K562 (cell line): ENCODE data around the gene VPS41. TPM values are rescaled to one million over a fixed set of nuclear protein-coding genes. Genes with fewer than 3 reads are reported as not detected.
A peak's percentile ranks its signal among the peaks of the same experiment; 100 is the strongest.

Source experiments
- C11orf30 ChIP-seq: fragments of 450-650 bp; IDR thresholded peaks from 2 replicates; pipeline ENCODE4 v1.6.1; 2016; ENCODE audit warnings: low read depth, mild to moderate bottlenecking
- CXXC5 ChIP-seq: fragments of 250-450 bp; sonication (Bioruptor Pico); IDR thresholded peaks from 2 replicates; pipeline ENCODE4 v1.8.0; 2022; ENCODE audit warnings: inconsistent platforms, mild to moderate bottlenecking, moderate library complexity
- ETS1 ChIP-seq: conservative IDR thresholded peaks from 2 replicates; pipeline ENCODE4 v1.6.1; 2011; ENCODE audit warnings: low read depth, mild to moderate bottlenecking, low read length; ENCODE audit not compliant: control insufficient read depth
- HBP1 ChIP-seq: fragments of 450-650 bp; formaldehyde crosslinking; IDR thresholded peaks from 2 replicates; pipeline ENCODE4 v1.4.0; 2022; ENCODE audit warnings: missing genetic modification characterization
- HLTF ChIP-seq: fragments of 450-650 bp; IDR thresholded peaks from 2 replicates; pipeline ENCODE4 v1.6.1; 2016
- KHSRP ChIP-seq: fragments of 450-650 bp; IDR thresholded peaks from 2 replicates; pipeline ENCODE4 v1.6.1; 2017
- MIER1 ChIP-seq: fragments of 450-650 bp; IDR thresholded peaks from 2 replicates; pipeline ENCODE4 v1.6.1; 2016; ENCODE audit warnings: antibody characterized with exemption, mild to moderate bottlenecking, low read depth
- NFIC ChIP-seq: fragments of 450-650 bp; IDR thresholded peaks from 2 replicates; pipeline ENCODE4 v1.6.1; 2017; ENCODE audit warnings: mild to moderate bottlenecking, inconsistent platforms
- NR3C1 ChIP-seq: sonication (generic); formaldehyde crosslinking; IDR thresholded peaks from 2 replicates; pipeline ENCODE4 v1.8.1; 2022; ENCODE audit warnings: missing genetic modification reagents
- POLR2AphosphoS5 ChIP-seq: IDR thresholded peaks from 2 replicates; pipeline ENCODE4 v1.6.1; 2011; ENCODE audit warnings: mild to moderate bottlenecking, low read depth, low read length, moderate library complexity; ENCODE audit not compliant: control insufficient read depth, insufficient read depth
- PRMT5 ChIP-seq: sonication (generic); formaldehyde crosslinking; IDR thresholded peaks from 2 replicates; pipeline ENCODE4 v1.5.0; 2020; ENCODE audit warnings: missing genetic modification reagents
- SMAD2 ChIP-seq: fragments of 150-350 bp; IDR thresholded peaks from 2 replicates; pipeline ENCODE4 v1.6.1; 2014; ENCODE audit warnings: low read depth, mild to moderate bottlenecking, low read length
- SMAD4 ChIP-seq: fragments of 250-450 bp; sonication (Bioruptor Pico); conservative IDR thresholded peaks from 2 replicates; pipeline ENCODE4 v1.8.0; 2021; ENCODE audit warnings: inconsistent platforms, mild to moderate bottlenecking, moderate library complexity
- SMARCB1 ChIP-seq: IDR thresholded peaks from 2 replicates; pipeline ENCODE4 v1.6.1; 2011; ENCODE audit warnings: improper control_type of control experiment, low read depth; ENCODE audit not compliant: insufficient read length
- SMARCE1 ChIP-seq: fragments of 450-650 bp; IDR thresholded peaks from 2 replicates; pipeline ENCODE4 v1.7.1; 2016; ENCODE audit warnings: mild to moderate bottlenecking
- SOX6 ChIP-seq: fragments of 450-650 bp; IDR thresholded peaks from 2 replicates; pipeline ENCODE4 v1.6.1; 2014; ENCODE audit warnings: mild to moderate bottlenecking
- SPI1 ChIP-seq: IDR thresholded peaks from 2 replicates; pipeline ENCODE4 v1.6.1; 2011; ENCODE audit warnings: low read depth, low read length, control low read depth, borderline replicate concordance
- TEAD2 ChIP-seq: fragments of 450-650 bp; IDR thresholded peaks from 2 replicates; pipeline ENCODE4 v1.6.1; 2016; ENCODE audit warnings: missing genetic modification characterization, control low read depth, missing compliant biosample characterization
- YBX1 ChIP-seq: fragments of 450-650 bp; IDR thresholded peaks from 2 replicates; pipeline ENCODE4 v1.7.1; 2016; ENCODE audit warnings: mild to moderate bottlenecking
- ZBED1 ChIP-seq: IDR thresholded peaks from 2 replicates; pipeline ENCODE4 v1.6.1; 2014
- ZBTB1 ChIP-seq: sonication (generic); formaldehyde crosslinking; IDR thresholded peaks from 2 replicates; pipeline ENCODE4 v1.8.1; 2023; ENCODE audit warnings: missing genetic modification reagents, low read depth, mild to moderate bottlenecking, borderline replicate concordance
- ZFP36 ChIP-seq: fragments of 150-350 bp; IDR thresholded peaks from 2 replicates; pipeline ENCODE4 v1.6.1; 2018; ENCODE audit warnings: low read length, low read depth; ENCODE audit not compliant: partially characterized antibody
- ZNF121 ChIP-seq: sonication (generic); formaldehyde crosslinking; conservative IDR thresholded peaks from 2 replicates; pipeline ENCODE4 v1.8.0; 2022; ENCODE audit warnings: missing genetic modification reagents
- ZNF583 ChIP-seq: fragments of 250-450 bp; sonication (Bioruptor Pico); IDR thresholded peaks from 2 replicates; pipeline ENCODE4 v1.4.0; 2020
- ZNF639 ChIP-seq, 2 experiments: fragments of 200-800 bp in 1 of 2; sonication (Bioruptor generic) in 1 of 2; sonication (generic) in 1 of 2; formaldehyde crosslinking in 1 of 2; IDR thresholded peaks in 1 of 2; conservative IDR thresholded peaks in 1 of 2; 2 replicates each; pipeline versions ENCODE4 v1.5.0 to v1.6.1; 2016 to 2020; ENCODE audit warnings: missing compliant biosample characterization in 1 of 2, missing genetic modification characterization in 1 of 2, missing genetic modification reagents in 1 of 2
- ZZZ3 ChIP-seq: fragments of 450-650 bp; IDR thresholded peaks from 2 replicates; pipeline ENCODE4 v1.6.1; 2016; ENCODE audit warnings: antibody characterized with exemption, mild to moderate bottlenecking, moderate library complexity
- polyA plus RNA-seq, 8 experiments: library from polyadenylated mRNA; depleted of rRNA in 4 of 8; stranded (reverse) in 5 of 8; unstranded in 3 of 8; fragments of >200 nt; fragmentation: Nextera tagmentation in 2 of 8; fragmentation: Illumina TruSeq in 1 of 8; extraction: Ambion mirVana in 2 of 8; extraction: Trizol in 1 of 8; gene quantifications; 2 replicates each; pipeline versions ENCODE4 v1.2.1 to v1.2.3, GENCODE V29; 2011 to 2014; ENCODE audit warnings: inconsistent platforms in 1 of 8, missing spikeins in 1 of 8
- total RNA-seq, 7 experiments: library from RNA; depleted of rRNA in 6 of 7; stranded (reverse); fragments of >200 nt in 6 of 7; fragmentation: Illumina TruSeq in 2 of 7; extraction: Trizol in 2 of 7; gene quantifications; 2 replicates each; pipeline versions ENCODE4 v1.2.1 to v1.2.3, GENCODE V29; 2011 to 2021; ENCODE audit warnings: low replicate concordance in 1 of 7

VPS41 gene
- total and polyA plus RNA-seq, 9 of the 15 experiments (the other 6 are each of a cell fraction or from before 2014, with no cell fraction given): 17.7 to 46.8 (median 32.1) TPM

GRCh38 chr7:38932509-38933168, 23.6 kb upstream of the VPS41 start (continued):
- TF ChIP-seq MIER1 (no peak), ZBED1 (no peak), NR3C1 (CRISPR knock-in tag) (no peak), TEAD2 (tag) (no peak), ZNF639 (CRISPR knock-in tag; conservative IDR thresholded peaks at IDR 0.05 in 1 of 2, IDR thresholded peaks at IDR 0.05 in 1 of 2) (no peak), SMAD2 (no peak), PRMT5 (CRISPR knock-in tag) (no peak), CXXC5 (CRISPR knock-in tag) (no peak), SPI1 (no peak), ZFP36 (no peak), HBP1 (CRISPR knock-in tag) (no peak), YBX1 (no peak), NFIC (no peak), C11orf30 (no peak), ZZZ3 (no peak), HLTF (no peak), ETS1 (no peak), ZNF583 (CRISPR knock-in tag) (no peak), POLR2AphosphoS5 (no peak), SMAD4 (no peak), SMARCE1 (no peak), SMARCB1 (no peak), ZBTB1 (no peak), KHSRP (no peak), SOX6 (peak; percentile 48), ZNF121 (no peak)
